HG02981 (cell line): Measurements from ENCODE around the gene KRTAP10-4.
"Not testable (repeated sequence)": the region's sequence is repeated elsewhere in the genome, so short reads cannot be mapped to it uniquely, and the experiment has no call there.

ENCODE experiments used
- ATAC-seq: cut with Tn5 transposase; IDR thresholded peaks from one replicate; pipeline ENCODE4 v1.9.1; 2021; ENCODE audit warnings: mild to moderate bottlenecking, moderate library complexity; ENCODE audit not compliant: unreplicated experiment

Gene KRTAP10-4

DNA sequence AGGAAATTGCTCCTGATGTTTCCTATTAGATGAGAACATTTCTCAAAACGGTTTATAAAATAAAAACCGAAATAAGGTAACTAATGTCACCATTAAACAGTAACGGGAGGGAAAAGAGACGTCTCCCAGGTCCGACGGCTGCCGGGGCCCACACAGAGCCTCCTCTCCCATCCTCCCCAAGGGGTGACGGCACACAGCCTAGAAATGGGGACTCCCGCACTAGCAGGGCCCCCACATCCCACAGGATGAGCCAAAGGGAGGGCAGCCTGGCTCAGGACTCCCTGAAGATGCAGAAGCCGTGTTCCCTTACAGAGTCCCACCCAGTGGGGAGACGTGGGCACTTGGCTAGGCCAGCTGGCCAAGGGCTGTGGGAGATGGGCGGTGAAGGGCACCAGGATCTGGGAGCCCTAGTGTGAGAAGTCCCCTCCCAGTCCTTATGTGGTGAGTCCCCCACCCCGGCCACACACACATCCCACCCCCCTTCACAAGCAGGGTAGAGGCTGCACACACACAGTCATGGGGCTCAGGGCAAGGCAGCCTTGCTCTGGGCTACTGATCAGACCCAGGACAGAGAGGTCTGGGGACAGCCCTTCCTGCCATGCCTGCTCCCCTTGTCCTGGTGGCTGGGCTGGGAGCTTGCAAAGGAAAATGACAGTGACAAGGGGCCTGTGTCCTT is 18.2 kb upstream of the KRTAP10-4 start:
- no peak for ATAC-seq

DNA sequence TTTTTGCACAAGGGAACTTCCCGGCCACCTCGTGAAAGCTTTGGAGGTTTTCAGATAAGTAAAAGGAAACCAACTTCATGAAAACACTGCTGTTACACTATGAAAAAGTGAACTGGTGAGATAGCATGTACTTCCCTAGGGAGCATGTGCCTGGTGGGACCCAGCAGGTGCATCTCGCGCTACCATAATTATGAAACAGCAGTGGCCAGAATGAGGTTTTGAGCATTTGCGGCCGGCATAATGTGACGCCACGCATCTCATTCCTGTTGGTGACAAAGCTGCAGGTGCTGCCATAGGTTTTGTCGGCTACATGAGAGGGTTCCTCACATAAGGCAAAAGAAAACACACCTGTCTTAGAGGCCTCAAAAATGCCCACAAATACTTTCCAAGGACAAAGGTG is 16.6 kb upstream of the KRTAP10-4 start:
- ATAC-seq = no peak

DNA sequence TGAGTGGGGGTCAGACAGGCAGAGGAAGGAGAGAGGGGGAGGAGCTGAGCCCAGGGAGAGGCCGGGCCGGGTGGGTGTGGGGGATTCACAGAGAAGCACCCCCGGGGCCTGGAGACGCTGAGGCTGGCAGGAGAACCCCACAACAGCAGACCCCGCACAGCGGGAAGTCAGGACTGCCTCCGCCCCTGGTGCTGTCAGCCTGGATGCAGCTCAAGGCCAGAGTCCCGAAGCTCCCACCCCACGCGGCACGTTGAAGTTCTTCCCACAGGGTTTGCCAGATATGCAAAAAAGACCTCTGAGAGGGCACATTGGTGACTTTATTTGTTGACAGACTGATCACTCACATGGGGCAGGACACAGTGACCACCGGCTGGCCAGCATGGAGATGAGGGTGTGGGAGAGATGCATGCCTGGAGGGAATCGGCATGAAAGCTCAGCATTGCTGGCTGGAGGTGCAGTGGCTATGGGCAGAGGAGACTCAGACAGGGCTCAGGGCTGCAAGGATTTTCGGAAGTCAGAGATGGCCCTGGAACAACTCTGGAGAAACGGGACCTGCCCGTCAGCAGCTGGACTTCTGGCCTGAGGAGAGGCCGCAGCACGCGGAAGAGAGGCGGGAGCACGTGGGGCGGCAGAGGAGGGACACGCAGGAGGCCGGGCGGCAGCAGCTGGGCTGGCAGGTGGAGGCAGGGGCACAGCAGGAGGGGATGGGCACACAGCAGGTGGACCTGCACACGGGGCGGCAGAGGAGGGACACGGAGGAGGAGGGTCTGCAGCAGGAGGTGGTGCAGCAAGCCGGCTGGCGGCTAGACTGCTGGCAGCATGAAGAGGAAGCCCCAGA is 15.8 kb upstream of the KRTAP10-4 start:
- no peak for ATAC-seq

DNA sequence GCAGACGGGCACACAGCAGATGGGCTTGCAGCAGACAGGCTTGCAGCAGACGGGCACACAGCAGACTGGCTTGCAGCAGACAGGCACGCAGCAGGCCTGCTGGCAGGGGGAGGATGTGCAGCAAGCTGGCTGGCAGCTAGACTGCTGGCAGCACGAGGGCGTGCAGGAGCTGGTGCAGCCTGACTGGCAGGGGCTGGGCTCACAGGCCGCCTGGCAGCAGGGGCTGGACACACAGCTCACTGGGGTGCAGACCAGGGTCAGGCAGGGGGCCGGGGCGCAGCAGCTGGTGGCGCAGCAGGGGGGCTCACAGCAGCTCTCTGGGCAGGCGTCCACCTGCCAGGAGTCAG is 15.2 kb upstream of the KRTAP10-4 start:
- ATAC-seq = not testable (repeated sequence)

DNA sequence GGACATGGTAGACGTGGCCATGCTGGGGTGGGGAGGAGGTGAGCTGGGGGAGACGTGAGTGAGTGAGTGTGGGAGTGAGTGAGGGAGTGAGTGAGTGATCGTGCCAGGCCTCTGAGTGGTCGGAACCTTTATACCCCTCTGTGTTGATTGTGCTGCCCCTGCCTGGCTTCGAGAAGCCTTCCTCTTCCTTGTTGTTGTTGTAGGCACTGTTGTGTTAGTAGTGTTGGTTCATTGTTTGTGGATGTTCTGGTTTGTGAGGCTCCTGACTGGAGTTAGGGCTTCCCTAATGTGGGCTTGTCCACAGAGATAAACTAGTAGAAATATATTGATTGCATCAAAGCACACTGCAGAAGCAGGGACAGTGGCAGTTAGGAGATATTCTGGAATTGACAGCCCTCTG is 14.8 kb upstream of the KRTAP10-4 start, which contains the start of gene KRTAP10-3:
Gene KRTAP10-3, minus strand, starts transcription at position 101 of the 400 bp plus-strand sequence. Its CDS starts 80 bp downstream, at position 21.
- ATAC-seq = no peak

DNA sequence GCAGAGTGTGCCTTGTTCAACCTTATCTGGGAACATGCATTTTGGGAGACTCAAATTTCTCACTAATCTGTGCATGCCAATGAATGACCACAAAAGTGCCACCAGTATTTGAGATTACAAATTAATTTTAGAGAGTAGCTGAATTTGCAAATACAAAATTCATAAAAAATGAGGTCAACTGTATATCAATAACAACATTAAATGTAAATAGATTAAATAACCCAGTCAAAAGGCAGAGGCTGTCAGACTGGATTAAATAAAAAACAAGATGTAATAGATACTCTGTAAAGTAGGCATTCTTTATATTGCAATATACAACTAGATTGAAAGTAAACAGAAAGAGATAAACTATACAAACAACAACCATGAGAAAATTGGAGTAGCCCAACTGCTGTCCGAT is 9.4 kb upstream of the KRTAP10-4 start:
- ATAC-seq = no peak

DNA sequence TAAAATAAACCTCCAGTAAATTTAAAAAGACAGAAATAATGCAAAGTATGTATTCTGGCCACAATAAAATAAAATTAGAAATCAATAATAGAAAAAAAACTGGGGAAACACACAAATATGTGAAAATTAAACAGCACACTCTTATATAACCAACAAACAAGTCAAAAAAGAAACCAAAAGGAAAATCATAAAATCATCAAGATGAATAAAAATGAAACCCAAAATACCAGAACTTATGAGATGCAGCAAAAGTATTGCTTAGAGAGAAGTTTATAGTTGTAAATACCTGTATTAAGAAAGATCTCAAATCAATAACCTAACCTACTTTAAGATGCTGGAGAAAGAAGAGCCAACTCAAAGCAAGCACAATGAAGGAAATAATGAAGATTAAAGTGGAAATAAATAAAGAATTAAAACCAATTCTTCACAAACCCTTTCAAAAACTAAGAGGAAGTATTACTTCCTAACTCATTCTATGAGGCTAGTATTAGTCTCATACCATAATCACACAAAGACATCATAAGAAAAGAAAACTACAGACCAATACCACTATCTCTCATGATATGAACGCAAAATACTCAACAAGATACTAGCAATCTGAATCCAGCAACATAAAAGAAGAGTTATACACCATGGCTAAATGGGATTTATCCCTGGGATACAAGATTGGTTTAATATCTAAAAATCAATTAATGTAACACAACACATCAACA is 8.5 kb upstream of the KRTAP10-4 start:
- ATAC-seq = no peak

DNA sequence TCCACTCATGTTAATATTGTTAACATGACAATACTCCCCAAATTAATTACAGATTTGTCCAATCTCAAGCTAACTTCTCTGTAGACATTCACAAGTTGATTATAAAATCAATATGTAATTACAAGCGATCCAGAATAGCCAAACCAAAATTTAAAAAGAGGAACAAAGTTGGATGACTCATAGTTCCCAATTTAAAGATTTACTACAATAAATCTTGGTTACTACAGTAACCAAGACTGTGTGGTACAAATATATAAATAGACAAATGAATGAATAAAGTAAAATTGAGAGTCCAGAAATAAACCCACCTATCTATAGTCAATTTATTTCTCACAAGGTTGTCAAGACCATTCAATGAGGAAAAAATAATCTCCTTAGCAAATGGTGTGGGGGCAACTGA is 7.1 kb upstream of the KRTAP10-4 start:
- ATAC-seq = no peak

DNA sequence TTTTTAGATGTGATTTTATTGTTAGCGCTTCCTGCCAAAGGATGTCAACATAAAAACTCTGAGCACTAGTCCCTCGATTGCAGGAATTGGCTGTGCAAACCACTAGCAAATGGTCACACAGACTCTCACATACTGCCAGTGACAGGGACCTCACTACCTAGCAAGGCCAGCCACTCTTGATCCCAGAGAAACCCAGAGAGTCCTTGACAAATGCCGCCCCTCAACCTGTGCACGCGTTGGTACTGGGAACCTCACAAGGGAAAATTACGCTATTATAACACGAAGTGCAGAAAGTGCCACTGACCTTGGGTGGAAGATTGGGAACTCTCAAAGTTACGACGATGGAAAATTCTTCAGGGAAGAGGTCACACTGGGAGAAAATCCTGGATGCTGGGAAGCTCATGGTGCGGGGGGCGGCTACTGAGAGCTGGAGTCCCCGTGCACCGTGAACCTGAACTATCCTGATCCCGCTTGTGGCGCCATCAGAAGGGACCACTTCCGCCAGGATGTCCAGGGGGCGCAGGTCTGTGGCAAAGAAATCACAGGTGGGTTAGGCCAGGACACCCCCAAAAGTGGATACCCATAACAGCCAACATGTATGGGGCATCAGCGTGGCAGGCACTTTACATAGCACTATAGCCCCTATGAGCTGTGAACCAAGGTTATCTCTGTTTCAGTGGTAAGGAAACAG is 5.9 kb upstream of the KRTAP10-4 start:
- no peak for ATAC-seq

DNA sequence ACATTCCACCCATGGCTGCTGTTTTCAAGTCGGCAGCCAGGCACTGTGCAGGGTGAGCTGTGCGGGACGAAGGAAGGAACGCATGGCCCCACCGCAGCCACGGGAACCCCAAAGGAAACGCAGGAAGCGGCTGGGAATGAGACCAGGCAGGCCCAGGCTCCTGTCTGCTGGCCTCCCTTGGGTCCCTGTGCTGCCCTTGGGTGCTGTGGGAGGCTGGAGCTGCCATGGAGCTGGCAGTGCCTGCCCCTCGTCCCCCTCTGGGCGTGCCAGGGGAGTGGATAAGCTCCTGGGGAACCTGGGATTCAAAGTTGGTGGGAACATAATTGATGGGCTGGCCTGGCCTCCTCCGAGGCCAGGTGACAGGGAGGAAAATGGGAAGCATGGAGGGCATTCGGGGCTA is 5.3 kb upstream of the KRTAP10-4 start:
- ATAC-seq = no peak

DNA sequence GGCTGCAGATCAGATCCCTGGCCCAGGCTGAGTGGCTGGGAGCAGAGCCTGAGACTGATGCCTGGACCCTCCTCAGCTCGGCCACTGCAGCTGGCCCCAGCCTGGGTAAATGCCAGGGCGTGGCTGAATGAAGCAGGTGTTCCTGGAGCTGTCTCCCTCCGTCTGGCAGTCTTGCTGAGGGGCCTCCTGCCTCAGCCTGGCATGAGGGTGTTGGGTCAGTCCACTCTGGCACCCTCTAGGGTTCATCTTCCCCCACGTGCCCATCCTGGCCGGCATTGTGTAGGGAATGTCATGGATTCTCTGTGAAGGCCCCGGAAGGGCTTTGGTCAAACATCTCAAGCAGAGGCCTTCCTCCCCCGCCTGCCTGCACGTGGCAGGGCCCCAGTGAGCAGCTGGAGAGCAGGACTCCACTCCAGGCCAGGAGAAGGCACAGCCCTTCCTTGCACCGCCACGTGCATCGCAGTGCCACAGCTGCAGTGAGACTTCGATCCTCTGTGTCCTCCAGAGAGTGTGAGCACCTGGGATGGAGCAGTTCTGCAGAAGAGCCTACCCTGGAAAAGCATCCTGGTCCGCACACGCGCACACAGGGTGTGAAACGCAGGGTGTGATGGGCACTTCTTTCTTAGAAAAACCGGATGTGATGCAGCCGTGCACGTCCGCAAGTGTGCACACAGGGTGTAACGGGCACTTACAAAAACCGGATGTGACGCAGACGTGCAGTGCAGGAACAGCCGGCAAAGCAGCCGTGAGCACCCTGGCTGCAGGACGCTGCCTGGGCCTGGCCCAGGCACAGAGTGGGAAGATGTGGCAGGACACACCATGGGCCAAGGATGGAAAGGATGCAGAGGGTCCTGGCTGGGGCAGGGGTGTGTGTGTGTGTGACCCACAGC is 4.6 kb upstream of the KRTAP10-4 start:
- no peak for ATAC-seq

DNA sequence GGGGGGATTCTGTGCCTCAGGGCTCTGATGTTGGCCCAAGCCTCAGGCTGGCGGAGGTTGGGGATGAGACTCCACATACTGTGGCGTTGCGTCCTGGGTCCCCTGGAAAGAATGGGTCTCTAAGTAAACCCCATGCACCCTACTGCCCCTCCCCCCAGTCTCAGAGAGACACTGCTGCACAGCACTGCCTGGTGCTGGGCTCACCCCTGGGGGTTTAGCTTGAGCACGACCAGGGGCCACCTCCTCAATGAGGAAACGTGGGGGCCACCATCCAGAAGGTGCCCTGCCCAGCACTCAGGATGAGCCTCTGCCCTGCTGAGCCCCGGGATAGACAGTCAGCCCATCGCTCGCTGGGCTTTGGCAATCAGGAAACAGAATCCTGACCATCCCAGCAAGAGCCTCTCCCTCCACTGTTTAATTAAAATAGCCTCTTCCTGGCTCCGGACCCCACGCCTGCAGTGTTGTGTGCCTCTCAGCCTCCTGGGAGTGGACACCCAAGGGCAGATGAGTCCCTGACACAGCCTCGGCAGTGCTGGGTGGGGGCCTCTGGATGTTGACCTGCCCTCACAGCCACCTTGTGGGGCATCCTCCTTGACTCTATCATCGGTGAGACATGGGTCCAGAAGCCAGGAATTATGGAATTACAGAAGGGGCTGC is 3.5 kb upstream of the KRTAP10-4 start:
- ATAC-seq = no peak

DNA sequence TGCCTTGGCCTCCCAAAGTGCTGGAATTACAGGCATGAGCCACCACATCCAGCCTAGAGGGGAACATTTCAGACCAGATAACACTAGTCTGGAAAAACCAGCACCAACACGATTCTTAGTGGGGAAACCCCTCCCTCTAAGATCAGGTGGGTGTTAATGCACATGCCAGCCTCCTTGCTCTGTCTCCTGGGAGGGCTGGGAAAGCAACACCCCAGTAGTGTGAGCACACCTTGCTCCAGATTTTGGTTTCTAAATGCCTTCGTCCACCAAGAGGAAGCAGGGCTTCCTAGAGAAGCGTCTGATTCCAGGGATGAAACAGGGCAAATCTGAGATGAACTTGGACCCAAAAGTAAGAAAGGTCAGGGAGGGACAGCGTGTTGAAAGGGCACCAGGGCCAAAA is 2.2 kb upstream of the KRTAP10-4 start:
- no peak for ATAC-seq

DNA sequence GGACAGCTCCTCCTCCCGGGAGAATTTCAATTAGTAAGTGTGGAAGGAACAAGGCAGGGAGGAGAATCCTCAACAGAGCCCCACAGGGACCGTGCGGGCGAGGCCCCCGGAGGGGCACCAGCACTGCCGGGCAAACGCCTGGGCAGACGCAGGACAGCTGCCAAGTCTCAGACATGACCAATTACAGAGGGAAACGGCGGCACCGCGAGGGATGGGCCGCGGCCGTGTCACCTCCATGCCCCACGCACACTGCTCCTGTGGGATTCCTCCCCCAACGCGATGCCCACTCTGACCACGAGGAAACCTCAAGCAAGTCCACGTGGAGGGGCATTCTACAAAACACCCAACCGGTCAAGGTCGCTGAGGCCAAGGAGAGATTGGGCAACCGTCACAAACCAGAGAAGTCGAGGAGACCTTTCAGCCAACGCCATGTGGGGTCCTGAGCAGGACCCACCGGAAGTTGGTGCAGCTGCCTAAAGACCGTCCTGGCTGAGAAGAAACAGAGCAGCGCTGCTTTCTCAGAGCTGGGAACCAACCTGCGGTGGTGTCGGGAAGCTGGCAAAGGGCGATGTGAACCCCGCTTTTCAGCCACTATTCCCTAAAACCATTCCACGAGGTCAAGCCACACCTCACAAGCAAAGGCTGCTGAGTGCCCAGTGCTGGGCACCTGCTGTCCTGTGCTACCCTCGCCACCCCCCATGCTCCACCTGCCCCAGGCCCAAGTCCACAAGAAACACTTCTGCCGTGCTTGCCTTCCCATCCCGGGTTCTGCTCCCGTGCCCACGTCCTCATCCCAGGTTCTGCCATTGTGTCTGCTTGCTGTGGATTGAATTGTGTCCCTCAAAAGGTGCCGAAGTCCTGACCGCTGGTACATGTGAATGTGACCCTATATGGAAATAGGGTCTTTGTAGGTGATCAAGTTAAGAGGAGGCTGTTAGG is 1.4 kb upstream of the KRTAP10-4 start:
- no peak for ATAC-seq

DNA sequence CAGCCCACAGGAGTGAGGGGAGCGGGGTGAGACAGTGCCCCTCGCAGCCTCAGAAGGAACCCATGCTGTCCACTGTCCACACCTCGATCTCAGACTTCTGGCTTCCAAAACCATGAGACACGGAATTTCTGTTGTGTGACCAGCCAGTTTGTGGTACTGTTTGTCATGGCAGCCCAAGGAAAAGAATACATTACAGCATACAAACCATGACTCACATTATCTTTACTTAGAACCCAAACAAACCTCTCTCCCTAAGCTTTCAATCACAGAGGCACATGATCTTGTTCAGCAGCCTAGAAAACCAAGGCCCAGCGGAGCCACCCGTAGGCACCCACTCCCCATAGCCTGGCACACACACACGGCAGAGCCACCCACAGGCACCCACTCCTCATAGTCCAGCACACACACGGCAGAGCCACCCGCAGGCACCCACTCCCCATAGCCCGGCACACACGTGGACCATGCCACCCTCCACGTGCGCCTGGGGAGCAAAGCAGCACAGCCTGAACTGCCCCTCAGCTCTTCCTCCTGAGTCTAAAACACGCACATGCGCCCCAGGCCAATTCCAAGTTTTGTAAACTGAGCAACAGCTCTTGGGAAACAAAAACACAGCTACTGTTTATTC is 458 bp upstream of the KRTAP10-4 start:
- ATAC-seq = no peak

DNA sequence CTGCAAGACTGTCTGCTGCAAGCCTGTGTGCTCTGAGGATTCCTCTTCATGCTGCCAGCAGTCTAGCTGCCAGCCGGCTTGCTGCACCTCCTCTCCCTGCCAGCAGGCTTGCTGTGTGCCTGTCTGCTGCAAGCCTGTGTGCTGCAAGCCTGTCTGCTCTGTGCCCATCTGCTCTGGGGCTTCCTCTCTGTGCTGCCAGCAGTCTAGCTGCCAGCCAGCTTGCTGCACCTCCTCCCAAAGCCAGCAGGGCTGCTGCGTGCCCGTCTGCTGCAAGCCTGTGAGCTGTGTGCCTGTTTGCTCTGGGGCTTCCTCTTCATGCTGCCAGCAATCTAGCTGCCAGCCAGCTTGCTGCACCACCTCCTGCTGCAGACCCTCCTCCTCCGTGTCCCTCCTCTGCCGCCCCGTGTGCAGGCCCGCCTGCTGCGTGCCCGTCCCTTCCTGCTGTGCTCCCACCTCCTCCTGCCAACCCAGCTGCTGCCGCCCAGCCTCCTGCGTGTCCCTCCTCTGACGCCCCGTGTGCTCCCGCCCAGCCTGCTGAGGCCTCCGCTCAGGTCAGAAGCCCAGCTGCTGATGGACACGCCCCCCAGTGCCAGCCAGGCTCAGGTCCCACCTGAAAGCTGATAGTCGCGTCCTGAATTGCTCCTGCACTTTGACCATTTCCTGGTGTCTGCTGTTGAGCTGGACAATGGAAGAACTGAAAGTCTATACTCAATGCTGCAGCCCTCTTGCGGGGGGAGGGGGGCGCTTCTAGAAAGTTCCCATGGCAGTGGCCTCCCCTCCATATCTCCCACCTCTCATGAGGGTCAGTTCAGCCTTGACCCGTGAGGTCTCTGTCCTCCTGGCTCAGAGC is 1.2 kb downstream of the KRTAP10-4 start:
- ATAC-seq = no peak

DNA sequence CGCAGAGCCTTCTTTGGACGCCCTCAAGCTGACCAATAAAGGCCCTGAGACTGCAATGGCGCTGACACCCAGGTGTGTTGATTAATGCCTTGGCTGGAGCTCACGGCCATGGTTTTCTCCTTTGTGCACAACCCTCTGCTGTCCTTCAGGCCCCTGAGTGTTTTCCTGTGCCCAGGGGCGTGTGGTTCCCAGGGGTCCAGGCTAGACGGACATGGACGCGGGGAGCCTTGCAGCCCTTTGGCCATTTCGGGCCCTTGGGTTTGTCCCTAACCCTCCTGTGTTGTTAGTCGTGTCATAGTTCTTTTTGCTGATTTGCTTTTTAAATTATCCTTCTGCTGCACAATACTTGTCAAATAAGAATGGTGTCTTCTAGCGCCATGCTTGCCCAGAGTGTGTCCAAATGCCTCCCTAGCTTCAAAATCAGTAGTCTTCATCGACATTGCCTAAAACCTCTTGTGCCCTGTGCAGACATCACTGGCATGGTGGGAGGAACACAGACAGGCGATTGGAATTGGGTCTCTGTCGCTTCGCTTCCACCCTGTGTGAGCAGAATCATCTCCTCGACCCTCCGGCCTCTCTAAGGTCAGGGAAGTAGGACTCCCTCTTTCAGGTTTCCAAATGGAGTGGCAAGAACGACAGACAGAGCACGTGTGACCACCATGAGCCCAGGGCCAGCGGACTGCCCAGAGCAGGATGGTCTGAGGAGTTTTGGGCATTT is 1.9 kb downstream of the KRTAP10-4 start:
- no peak for ATAC-seq
